Ramos (cell line): ENCODE measurements around the gene WDR26.
"Not testable (repeated sequence)": the region's sequence is repeated elsewhere in the genome, so short reads cannot be mapped to it uniquely, and the experiment has no call there.

Experiments
- in situ Hi-C: fragments of 300-500 bp; cut with MboI; formaldehyde crosslinking; loops from one replicate; pipeline ENCODE4 v1.14.3; 2022; ENCODE audit warnings: low sequenced_read_pairs; ENCODE audit not compliant: unreplicated experiment

WDR26 gene

GRCh38 chr1:224356685-224357625, 77.6 kb downstream of the WDR26 start, which contains the start of gene CNIH4:
Gene CNIH4, plus strand, starts transcription at chr1:224356879. Its CDS starts 46 bp downstream, at chr1:224356925.
- in situ Hi-C loops, result no loop called here

DNA sequence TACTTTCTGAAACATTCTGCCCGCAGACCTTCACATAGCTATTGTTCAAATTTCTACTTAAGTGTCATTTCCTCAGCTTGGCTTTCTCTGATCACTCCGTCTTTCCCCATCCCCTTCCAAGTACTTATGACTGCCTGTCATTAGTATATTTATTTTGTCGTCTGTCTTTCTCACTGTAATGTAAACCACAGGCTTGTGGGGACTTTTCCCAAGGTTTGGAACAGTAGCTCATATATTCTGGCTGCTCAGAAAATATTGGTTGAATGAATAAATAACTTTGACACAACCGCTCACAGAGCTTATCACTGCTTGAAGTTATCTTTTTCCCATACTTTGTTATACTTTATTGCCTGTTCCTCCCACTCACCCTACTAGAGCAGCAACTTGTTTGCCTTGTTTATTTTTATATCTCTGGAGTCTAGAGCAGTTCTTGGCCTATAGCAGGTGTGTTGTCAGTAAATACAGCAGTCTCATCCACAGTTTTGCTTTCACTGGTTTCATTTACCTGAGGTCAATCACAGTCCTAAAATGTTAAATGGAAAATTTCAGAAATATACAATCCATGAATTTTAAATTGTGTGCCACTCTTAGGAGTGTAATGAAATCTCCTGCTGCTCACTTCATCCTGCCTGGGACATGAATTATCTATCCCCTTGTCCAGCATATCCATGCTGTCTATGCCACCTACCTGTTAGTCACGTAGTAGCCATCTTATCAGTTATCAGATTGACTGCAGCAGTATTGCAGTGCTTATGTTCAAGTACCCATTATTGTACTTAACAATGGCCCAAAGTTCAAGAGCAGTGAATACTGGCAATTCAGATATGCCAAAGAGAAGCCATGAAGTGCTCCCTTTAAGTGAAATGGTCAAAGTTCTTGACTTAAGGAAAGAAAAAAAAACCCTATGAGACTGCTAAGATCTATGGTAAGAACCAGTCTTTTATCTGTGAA, 80.3 kb downstream of the WDR26 start:
- in situ Hi-C loops, result no loop called here

DNA sequence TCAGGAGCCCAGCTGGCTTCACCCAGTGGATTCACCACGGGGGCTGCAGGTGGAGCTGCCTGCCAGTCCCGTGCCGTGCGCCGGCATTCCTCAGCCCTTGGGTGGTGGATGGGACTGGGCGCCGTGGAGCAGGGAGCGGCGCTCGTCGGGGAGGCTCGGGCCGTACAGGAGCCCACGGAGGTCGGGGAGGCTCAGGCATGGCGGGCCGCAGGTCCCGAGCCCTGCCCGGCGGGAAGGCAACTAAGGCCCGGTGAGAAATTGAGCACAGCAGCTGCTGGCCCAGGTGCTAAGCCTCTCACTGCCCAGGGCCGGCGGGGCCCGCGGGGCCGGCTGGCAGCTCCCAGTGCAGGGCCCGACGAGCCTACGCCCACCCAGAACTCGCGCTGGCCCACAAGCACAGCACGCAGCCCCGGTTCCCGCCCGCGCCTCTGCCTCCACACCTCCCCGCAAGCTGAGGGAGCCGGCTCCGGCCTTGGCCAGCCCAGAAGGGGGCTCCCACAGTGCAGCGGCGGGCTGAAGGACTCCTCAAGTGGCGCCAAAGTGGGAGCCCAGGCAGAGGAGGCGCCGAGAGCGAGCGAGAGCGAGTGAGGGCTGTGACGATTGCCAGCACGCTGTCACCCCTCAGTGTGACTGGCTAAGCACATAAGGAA, 82.0 kb downstream of the WDR26 start:
- in situ Hi-C loops, result not testable (repeated sequence)

DNA sequence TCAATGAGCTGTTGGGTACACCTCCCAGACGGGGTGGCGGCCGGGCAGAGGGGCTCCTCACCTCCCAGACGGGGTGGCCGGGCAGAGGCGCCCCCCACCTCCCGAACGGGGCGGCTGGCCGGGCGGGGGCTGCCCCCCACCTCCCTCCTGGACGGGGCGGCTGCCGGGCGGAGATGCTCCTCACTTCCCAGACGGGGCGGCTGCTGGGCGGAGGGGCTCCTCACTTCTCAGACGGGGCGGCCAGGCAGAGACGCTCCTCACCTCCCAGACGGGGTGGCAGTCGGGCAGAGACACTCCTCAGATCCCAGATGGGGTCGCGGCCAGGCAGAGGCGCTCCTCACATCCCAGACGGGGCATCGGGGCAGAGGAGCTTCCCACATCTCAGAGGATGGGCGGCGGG, 84.9 kb downstream of the WDR26 start:
- in situ Hi-C loops, result loop anchor here (25.0 kb wide), 1 partner anchor 537 kb away; no protein-coding TSS in a partner anchor

DNA sequence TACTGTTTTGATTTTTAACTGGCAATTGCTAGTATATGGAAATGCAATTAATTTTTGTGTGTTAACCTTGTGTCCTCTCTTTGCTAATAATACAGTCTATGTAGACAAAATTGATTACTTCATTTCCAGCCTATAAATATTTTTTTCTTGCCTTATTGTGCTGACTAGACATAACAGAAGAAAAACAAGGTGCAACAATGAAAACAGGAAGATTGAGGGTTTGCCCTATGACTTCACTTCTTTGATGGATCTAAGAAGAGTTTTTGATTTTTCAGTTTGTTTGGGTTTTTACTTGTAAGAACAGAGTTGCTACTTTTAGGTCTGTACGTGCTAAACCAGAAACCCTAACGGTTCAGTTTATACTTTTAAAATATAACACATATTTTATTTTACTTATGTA, 86.5 kb downstream of the WDR26 start:
- in situ Hi-C loops, result loop anchor here (25.0 kb wide), 1 partner anchor 536 kb away; no protein-coding TSS in a partner anchor

GRCh38 chr1:224343679-224344078, 90.9 kb downstream of the WDR26 start:
- in situ Hi-C loops, result loop anchor here (25.0 kb wide), 1 partner anchor 531 kb away; no protein-coding TSS in a partner anchor

DNA sequence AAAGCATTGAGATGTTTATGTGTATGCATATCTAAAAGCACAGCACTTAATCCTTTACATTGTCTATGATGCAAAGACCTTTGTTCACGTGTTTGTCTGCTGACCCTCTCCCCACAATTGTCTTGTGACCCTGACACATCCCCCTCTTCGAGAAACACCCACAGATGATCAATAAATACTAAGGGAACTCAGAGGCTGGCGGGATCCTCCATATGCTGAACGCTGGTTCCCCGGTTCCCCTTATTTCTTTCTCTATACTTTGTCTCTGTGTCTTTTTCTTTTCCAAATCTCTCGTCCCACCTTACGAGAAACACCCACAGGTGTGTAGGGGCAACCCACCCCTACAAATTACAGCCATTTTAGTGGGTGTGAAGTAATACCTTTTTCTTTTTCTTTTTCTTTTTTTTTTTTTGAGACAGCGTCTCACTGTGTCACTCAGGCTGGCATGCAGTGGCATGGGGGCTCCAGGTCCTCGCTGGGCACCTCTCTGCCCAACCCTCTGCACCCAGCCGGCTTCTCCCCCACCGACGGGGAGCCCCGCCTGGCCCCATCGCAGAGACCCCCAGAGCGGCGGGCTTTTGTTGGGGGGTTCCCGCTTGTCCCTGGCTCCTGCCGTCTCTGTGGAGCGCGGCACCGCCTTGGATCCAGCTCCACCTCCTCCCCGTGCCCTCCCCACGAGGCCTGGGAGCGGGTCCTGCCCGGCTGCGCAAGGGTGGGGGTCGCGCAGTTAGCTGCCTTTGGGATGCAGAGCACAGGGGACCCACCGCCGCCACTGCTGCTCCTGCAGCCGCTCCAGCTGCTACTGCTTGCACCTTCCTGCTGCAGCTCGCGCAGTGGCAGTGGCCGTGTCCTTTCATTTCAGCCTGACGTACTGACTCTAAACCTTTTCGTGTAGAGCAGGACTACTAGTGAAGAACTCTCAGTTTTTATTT, 93.9 kb downstream of the WDR26 start:
- in situ Hi-C loops, result loop anchor here (25.0 kb wide), 1 partner anchor 528 kb away; no protein-coding TSS in a partner anchor

GRCh38 chr1:224339442-224340033, 95.1 kb downstream of the WDR26 start:
- in situ Hi-C loops, result loop anchor here (10.0 to 25.0 kb wide), 2 partner anchors 527 to 645 kb away; no protein-coding TSS in a partner anchor

DNA sequence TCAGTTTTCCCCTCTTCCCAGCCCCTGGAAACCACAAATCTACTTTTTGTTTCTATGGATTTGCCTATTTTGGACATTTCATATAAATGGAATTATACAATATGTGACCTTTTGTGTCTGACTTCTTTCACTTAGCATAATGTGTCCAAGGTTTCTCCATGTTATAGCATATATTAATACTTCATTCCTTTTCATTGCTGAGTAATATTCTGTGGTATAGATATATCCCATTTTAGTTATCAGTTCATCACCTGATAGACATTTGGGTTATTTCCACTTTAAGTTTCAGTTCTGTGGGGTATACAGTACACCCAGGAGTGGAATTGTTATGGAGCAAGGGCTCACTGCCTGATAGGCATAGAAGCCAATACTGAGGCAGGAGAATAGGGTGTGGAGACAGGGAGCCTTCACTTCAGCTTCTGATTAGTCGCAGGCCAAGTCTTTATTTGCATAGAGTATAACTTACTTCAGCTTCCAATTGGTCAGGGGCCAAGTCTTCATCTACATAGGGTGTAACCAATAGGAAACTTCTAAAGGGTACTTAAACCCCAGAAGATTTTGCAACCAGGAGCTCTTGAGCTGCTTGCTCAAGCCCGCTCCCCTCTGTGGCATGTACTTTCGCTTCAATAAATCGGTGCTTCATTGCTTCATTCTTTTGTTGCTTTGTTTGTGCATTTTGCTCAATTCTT, 96.3 kb downstream of the WDR26 start:
- in situ Hi-C loops, result loop anchor here (10.0 to 25.0 kb wide), 2 partner anchors 526 to 643 kb away; no protein-coding TSS in a partner anchor
